Effector memory CD4-positive, alpha-beta T cell (primary cell): ENCODE results near the gene PSMA6.
"Not testable (repeated sequence)": the region's sequence is repeated elsewhere in the genome, so short reads cannot be mapped to it uniquely, and the experiment has no call there.

Source experiments
- DNase-seq, 3 donors: peaks; one replicate each; pipeline ENCODE4 v3.0.0-alpha.2; 2020
- H3K27ac ChIP-seq: 2 replicates; pipeline ENCODE4 v1.7.0; 2013; ENCODE audit warnings: mild to moderate bottlenecking, low read length, moderate library complexity; ENCODE audit not compliant: insufficient read depth, poor library complexity, severe bottlenecking
- H3K27me3 ChIP-seq: replicated peaks from 2 replicates; pipeline ENCODE4 v1.7.0; 2013; ENCODE audit warnings: mild to moderate bottlenecking, low read length; ENCODE audit not compliant: insufficient read depth, control insufficient read depth, poor library complexity, severe bottlenecking
- H3K36me3 ChIP-seq: 2 replicates; pipeline ENCODE4 v1.7.0; 2013; ENCODE audit warnings: mild to moderate bottlenecking, low read length, moderate library complexity; ENCODE audit not compliant: control insufficient read depth, insufficient read depth
- H3K4me1 ChIP-seq: 2 replicates; pipeline ENCODE4 v1.7.0; 2013; ENCODE audit warnings: low read length, mild to moderate bottlenecking; ENCODE audit not compliant: control insufficient read depth, insufficient read depth, poor library complexity, severe bottlenecking
- H3K4me3 ChIP-seq: 2 replicates; pipeline ENCODE4 v1.7.0; 2013; ENCODE audit warnings: low read length, low read depth, mild to moderate bottlenecking; ENCODE audit not compliant: insufficient read depth, poor library complexity, severe bottlenecking
- H3K9me3 ChIP-seq: 2 replicates; pipeline ENCODE4 v1.7.0; 2013; ENCODE audit warnings: mild to moderate bottlenecking, low read length, moderate library complexity; ENCODE audit not compliant: control insufficient read depth

The PSMA6 gene

GRCh38 chr14:35295845-35296161, 3.6 kb downstream of the PSMA6 start:
- no peaks in the 10 kb centered on the region for H3K27me3 ChIP-seq
- H3K36me3 ChIP-seq = no peaks in the 10 kb centered on the region
- peaks cover 34% of the 10 kb centered on the region for H3K4me1 ChIP-seq
- H3K4me3 ChIP-seq = no peak overlapping the region
- no peaks in the 10 kb centered on the region for H3K9me3 ChIP-seq
- no peak for DNase-seq
- H3K27ac ChIP-seq = no peak overlapping the region

- peaks cover 37% of the 10 kb centered on the region for H3K4me1 ChIP-seq
- no peaks in the 10 kb centered on the region for H3K36me3 ChIP-seq
These were observed 4.4 kb downstream of the PSMA6 start for GRCh38 chr14:35296545-35296944.

GRCh38 chr14:35297706-35298105, 5.5 kb downstream of the PSMA6 start:
- Histone ChIP-seq H3K4me1 (peaks cover 38% of the 10 kb centered on the region), H3K27ac (no peak overlapping the region)

More at GRCh38 chr14:35296545-35296944, 4.4 kb downstream of the PSMA6 start:
- H3K4me3 ChIP-seq = no peak overlapping the region
- no peaks in the 10 kb centered on the region for H3K9me3 ChIP-seq
- no peaks in the 10 kb centered on the region for H3K27me3 ChIP-seq
- H3K27ac ChIP-seq = no peak overlapping the region
- no peak for DNase-seq

GRCh38 chr14:35298351-35298750, 6.2 kb downstream of the PSMA6 start:
- Histone ChIP-seq H3K4me3 (no peak overlapping the region), H3K27me3 (no peaks in the 10 kb centered on the region), H3K4me1 (peaks cover 34% of the 10 kb centered on the region), H3K27ac (no peak overlapping the region), H3K9me3 (no peaks in the 10 kb centered on the region), H3K36me3 (no peaks in the 10 kb centered on the region)
- no peak for DNase-seq

More at GRCh38 chr14:35297706-35298105, 5.5 kb downstream of the PSMA6 start:
- Histone ChIP-seq H3K27me3 (no peaks in the 10 kb centered on the region), H3K4me3 (no peak overlapping the region), H3K9me3 (no peaks in the 10 kb centered on the region), H3K36me3 (no peaks in the 10 kb centered on the region)
- DNase-seq = no peak

GRCh38 chr14:35299708-35300107, 7.5 kb downstream of the PSMA6 start:
- no peaks in the 10 kb centered on the region for H3K36me3 ChIP-seq
- H3K27me3 ChIP-seq = no peaks in the 10 kb centered on the region
- H3K27ac ChIP-seq = peak overlapping the region; percentile 20
- no peaks in the 10 kb centered on the region for H3K9me3 ChIP-seq
- H3K4me3 ChIP-seq = no peak overlapping the region
- no peak for DNase-seq
- peaks cover 31% of the 10 kb centered on the region for H3K4me1 ChIP-seq

- H3K27ac ChIP-seq = no peak overlapping the region
- H3K4me1 ChIP-seq = peaks cover 27% of the 10 kb centered on the region
These were observed 8.0 kb downstream of the PSMA6 start for GRCh38 chr14:35300228-35300627.

GRCh38 chr14:35301334-35301733, 9.2 kb downstream of the PSMA6 start:
- H3K27me3 ChIP-seq, H3K4me3 ChIP-seq, H3K27ac ChIP-seq, H3K36me3 ChIP-seq, DNase-seq, H3K9me3 ChIP-seq: not testable (repeated sequence)
- H3K4me1 ChIP-seq = peaks cover 20% of the 10 kb centered on the region

More at GRCh38 chr14:35300228-35300627, 8.0 kb downstream of the PSMA6 start:
- Histone ChIP-seq H3K9me3 (no peaks in the 10 kb centered on the region), H3K36me3 (no peaks in the 10 kb centered on the region), H3K27me3 (no peaks in the 10 kb centered on the region), H3K4me3 (no peak overlapping the region)
- DNase-seq = no peak

GRCh38 chr14:35301735-35302528, 9.8 kb downstream of the PSMA6 start:
- no peak overlapping the region for H3K27ac ChIP-seq
- H3K36me3 ChIP-seq = no peaks in the 10 kb centered on the region
- no peaks in the 10 kb centered on the region for H3K9me3 ChIP-seq
- peaks cover 20% of the 10 kb centered on the region for H3K4me1 ChIP-seq
- no peaks in the 10 kb centered on the region for H3K27me3 ChIP-seq
- DNase-seq = no peak
- H3K4me3 ChIP-seq = no peak overlapping the region

GRCh38 chr14:35303149-35303935, 11.2 kb downstream of the PSMA6 start:
- DNase-seq = no peak

GRCh38 chr14:35304812-35305462, 12.8 kb downstream of the PSMA6 start:
- Histone ChIP-seq H3K9me3 (no peaks in the 10 kb centered on the region), H3K27me3 (no peaks in the 10 kb centered on the region), H3K36me3 (peaks cover 17% of the 10 kb centered on the region), H3K4me3 (no peak overlapping the region), H3K4me1 (peaks cover 16% of the 10 kb centered on the region), H3K27ac (no peak overlapping the region)
- no peak for DNase-seq

More at GRCh38 chr14:35303149-35303935, 11.2 kb downstream of the PSMA6 start:
- Histone ChIP-seq H3K27ac (no peak overlapping the region), H3K27me3 (no peaks in the 10 kb centered on the region), H3K4me3 (no peak overlapping the region), H3K9me3 (no peaks in the 10 kb centered on the region), H3K4me1 (peaks cover 20% of the 10 kb centered on the region), H3K36me3 (peaks cover 1% of the 10 kb centered on the region)
